ENCODE measurements around the gene CPM.

The CPM gene

DNA sequence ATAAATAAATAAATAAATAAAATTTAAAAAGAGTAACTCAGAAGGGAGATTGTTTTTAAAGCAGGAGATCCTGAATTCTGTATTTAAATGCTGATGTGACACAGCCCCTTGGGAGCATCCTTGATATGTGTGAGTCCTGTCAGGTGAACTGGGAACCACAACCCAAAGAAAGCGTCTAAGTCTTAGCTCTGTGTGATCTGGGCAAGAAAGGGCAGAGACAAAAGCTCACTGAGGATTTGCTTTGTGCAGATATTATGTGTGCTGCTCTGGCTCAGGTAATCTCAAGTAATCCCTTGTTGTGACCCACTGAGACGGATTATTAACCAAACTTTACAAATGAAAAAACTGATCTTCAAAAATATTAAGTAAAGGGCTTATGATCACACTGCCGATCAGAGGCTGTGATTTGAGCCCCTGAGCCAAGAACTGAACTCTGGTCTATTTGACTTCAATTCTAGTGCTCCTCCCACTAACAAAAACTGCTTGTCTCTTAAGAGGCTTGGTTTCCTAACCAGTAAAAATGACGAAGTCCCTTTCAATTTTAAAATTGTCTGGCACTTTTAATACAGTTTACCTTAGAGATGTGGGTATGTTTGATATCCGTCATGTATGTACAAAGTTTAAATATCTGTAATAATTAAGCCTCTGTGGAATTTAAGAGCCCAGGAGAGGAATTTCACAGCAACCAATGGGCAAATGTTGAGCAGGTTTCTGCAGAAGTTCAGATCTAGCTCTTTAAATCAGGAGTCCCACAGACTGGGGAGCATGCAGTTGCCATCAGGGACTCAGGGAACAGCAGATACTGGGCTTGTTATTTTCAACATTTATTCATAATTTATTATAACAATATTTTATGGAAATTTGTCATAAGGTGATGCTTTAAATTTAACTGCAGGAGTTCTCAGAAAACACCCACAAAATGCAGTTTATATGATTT, 46.1 kb downstream of the CPM start:
- peaks cover 8% of the 10 kb centered on the region for H3K4me1 ChIP-seq (ENCODE audit: control insufficient read depth, insufficient read depth, low read length)
- no peak overlapping the region for H3K4me3 ChIP-seq (ENCODE audit: low read length)
- no peaks in the 10 kb centered on the region for H3K27me3 ChIP-seq (ENCODE audit: control insufficient read depth, insufficient read depth, low read length)
- peaks cover 5% of the 10 kb centered on the region for H3K36me3 ChIP-seq (ENCODE audit: insufficient read depth, low read length)
- no peak overlapping the region for H3K4me2 ChIP-seq (ENCODE audit: low read length)
- no peak overlapping the region for H3K9ac ChIP-seq (ENCODE audit: low read depth, low read length)
- H3K9me3 ChIP-seq (replicated peaks; ENCODE audit: low read length), result no peaks in the 10 kb centered on the region

DNA sequence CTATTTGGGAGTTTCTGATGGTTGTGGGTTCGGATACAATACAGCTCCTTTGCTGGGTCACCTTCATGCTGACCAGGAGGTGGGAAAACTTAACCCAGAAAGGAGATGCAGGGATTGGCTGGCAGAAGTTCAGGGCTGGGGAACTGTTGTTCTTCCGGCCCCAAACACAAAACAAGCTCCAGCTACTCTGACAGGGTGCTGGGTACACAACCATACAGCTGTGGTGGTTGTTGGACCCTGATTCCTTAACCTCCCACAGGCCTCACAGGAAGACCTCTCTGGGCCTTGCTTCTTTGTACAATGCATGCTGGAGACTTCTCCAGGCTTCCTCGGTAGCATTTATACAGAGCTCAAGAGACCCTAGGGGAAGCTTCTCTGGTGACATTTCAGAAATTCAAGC, 47.6 kb downstream of the CPM start:
- no peak overlapping the region for H3K4me3 ChIP-seq (ENCODE audit: low read length)
- H3K4me1 ChIP-seq (ENCODE audit: control insufficient read depth, insufficient read depth, low read length), result peaks cover 8% of the 10 kb centered on the region
- no peaks in the 10 kb centered on the region for H3K9me3 ChIP-seq (replicated peaks; ENCODE audit: low read length)
- H3K36me3 ChIP-seq (ENCODE audit: insufficient read depth, low read length), result peaks cover 5% of the 10 kb centered on the region
- H3K27me3 ChIP-seq (ENCODE audit: control insufficient read depth, insufficient read depth, low read length), result no peaks in the 10 kb centered on the region
- no peak overlapping the region for H3K9ac ChIP-seq (ENCODE audit: low read depth, low read length)
- H3K4me2 ChIP-seq (ENCODE audit: low read length), result no peak overlapping the region

DNA sequence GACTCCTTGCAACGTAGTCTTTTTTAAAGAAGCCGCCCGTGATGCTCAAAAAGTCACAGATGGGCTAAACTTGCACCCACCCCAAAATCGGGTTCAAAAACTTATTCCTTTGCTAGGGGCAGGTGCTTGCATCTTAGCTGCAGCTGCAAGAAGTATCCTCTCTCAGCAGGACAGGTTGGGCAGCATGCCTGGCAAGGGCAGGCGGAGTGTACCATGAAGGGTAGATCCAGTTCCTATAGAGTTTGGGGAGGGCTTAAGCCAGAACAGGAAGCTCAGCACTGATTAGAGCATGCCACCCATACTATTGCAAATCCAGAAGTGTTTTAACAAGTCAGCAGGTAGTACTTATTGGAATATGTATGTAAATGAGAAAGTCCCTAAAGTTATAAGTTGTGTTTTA, 48.7 kb downstream of the CPM start:
- no peak overlapping the region for H3K9ac ChIP-seq (ENCODE audit: low read depth, low read length)
- no peaks in the 10 kb centered on the region for H3K27me3 ChIP-seq (ENCODE audit: control insufficient read depth, insufficient read depth, low read length)
- peaks cover 8% of the 10 kb centered on the region for H3K4me1 ChIP-seq (ENCODE audit: control insufficient read depth, insufficient read depth, low read length)
- no peaks in the 10 kb centered on the region for H3K9me3 ChIP-seq (replicated peaks; ENCODE audit: low read length)
- peaks cover 5% of the 10 kb centered on the region for H3K36me3 ChIP-seq (ENCODE audit: insufficient read depth, low read length)
- no peak overlapping the region for H3K4me3 ChIP-seq (ENCODE audit: low read length)
- H3K4me2 ChIP-seq (ENCODE audit: low read length), result no peak overlapping the region

DNA sequence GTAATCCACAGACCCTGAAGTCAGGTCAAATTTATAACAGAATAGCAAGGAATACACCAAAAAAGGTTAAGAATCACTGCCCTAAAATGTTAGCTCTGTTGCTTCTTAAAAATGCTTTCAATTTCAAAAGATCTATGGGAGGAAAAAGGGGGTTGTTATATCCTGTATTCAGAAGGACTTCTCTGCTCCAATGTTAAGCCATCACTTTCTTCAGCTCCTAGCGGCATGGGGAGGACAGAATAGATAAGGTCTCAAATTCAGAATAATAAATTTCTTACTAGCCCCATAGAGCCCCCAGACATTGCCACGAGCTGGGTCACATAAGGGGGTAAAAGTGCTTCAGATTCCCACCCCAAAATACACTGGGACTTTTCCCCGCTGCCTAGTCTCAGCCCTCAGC, 49.8 kb downstream of the CPM start:
- no peak overlapping the region for H3K4me3 ChIP-seq (ENCODE audit: low read length)
- H3K4me2 ChIP-seq (ENCODE audit: low read length), result no peak overlapping the region
- H3K9ac ChIP-seq (ENCODE audit: low read depth, low read length), result no peak overlapping the region
- H3K36me3 ChIP-seq (ENCODE audit: insufficient read depth, low read length), result peaks cover 5% of the 10 kb centered on the region
- H3K9me3 ChIP-seq (replicated peaks; ENCODE audit: low read length), result no peaks in the 10 kb centered on the region
- peaks cover 8% of the 10 kb centered on the region for H3K4me1 ChIP-seq (ENCODE audit: control insufficient read depth, insufficient read depth, low read length)
- H3K27me3 ChIP-seq (ENCODE audit: control insufficient read depth, insufficient read depth, low read length), result no peaks in the 10 kb centered on the region

DNA sequence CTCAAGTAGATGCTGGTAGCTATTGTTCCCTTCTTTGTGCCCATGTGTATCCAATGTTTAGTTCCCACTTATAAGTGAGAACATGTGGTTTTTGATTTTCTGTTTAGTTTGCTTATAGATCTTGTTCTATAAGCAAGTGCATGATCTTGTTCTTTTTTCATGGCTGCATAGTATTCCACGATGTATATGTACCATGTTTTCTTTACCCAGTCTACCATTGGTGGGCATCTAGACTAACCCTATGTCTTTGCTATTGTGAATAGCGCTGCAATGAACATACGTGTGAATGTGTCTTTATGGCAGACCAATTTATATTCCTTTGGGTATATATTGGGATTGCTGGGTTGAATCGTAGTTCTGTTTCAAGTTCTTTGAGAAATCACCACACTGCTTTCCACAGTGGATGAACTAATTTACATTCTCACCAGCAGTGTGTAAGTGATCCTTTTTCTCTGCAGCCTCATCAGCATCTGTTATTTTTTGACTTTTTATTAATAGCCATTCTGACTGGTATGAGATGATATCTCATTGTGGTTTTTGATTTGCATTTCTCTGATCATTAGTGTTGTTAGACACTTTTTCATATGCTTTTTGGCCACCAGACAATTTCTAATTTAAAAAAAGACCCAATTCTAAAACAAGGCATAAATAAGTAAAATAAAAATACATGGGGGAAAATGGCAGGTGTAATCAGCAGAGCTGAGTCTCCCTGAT, 50.6 kb downstream of the CPM start:
- Histone ChIP-seq H3K4me3 (ENCODE audit: low read length) (no peak overlapping the region), H3K27me3 (ENCODE audit: control insufficient read depth, insufficient read depth, low read length) (no peaks in the 10 kb centered on the region), H3K9ac (ENCODE audit: low read depth, low read length) (no peak overlapping the region), H3K9me3 (replicated peaks; ENCODE audit: low read length) (no peaks in the 10 kb centered on the region), H3K4me1 (ENCODE audit: control insufficient read depth, insufficient read depth, low read length) (peaks cover 8% of the 10 kb centered on the region), H3K4me2 (ENCODE audit: low read length) (no peak overlapping the region), H3K36me3 (ENCODE audit: insufficient read depth, low read length) (peaks cover 8% of the 10 kb centered on the region)

DNA sequence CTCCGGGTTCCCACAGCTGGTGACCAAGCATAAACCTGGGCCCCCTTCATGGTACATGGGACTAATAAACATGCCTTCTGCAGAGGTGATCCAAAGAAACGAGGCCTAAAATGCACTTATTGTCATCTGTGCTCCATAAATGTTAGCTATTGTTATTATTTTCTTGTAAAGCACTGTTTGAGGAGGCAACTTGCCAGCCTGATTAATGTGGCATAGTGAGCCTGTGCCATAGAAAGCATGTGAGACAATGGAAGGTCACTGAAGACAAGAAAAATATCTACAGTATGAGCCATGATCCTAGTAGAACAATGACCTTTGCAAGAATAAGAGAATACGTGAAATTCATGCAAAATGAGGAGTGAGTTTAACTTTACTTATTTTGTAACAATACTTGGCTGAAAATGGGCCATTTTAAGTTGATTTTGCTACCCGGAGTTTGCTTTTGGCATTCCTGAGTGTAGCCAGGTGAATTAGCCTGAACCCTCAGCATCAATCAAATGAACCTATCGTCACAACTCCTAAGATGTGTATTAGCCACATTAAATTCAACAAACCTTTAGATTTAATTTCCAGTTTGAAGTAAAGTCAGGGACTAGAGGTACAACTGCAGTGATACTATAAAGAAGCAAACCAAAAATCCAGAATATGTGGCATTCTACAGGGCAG, 52.2 kb downstream of the CPM start:
- no peaks in the 10 kb centered on the region for H3K9me3 ChIP-seq (replicated peaks; ENCODE audit: low read length)
- no peak overlapping the region for H3K9ac ChIP-seq (ENCODE audit: low read depth, low read length)
- H3K36me3 ChIP-seq (ENCODE audit: insufficient read depth, low read length), result peaks cover 8% of the 10 kb centered on the region
- H3K4me2 ChIP-seq (ENCODE audit: low read length), result no peak overlapping the region
- H3K27me3 ChIP-seq (ENCODE audit: control insufficient read depth, insufficient read depth, low read length), result no peaks in the 10 kb centered on the region
- H3K4me1 ChIP-seq (ENCODE audit: control insufficient read depth, insufficient read depth, low read length), result peaks cover 4% of the 10 kb centered on the region
- no peak overlapping the region for H3K4me3 ChIP-seq (ENCODE audit: low read length)

DNA sequence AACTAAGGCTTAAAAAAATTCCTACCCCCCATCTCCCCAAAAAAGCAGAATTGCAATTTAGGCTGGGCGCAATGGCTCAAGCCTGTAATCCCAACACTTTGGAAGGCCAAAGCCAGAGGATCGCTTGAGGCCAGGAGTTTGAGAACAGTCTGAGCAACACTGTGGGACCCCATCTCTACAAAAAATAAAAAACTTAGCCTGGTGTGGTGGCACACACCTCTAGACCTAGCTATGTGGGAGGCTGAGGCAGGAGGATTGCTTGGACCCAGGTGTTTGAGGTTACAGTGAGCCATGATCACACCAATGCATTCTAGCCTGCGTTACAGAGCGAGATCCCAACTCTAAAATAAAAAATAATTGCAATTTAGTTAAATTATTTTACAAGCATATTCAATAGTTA, 54.1 kb downstream of the CPM start:
- no peak overlapping the region for H3K9ac ChIP-seq (ENCODE audit: low read depth, low read length)
- H3K27me3 ChIP-seq (ENCODE audit: control insufficient read depth, insufficient read depth, low read length), result no peaks in the 10 kb centered on the region
- no peak overlapping the region for H3K4me3 ChIP-seq (ENCODE audit: low read length)
- H3K36me3 ChIP-seq (ENCODE audit: insufficient read depth, low read length), result peaks cover 12% of the 10 kb centered on the region
- H3K9me3 ChIP-seq (replicated peaks; ENCODE audit: low read length), result no peaks in the 10 kb centered on the region
- H3K4me2 ChIP-seq (ENCODE audit: low read length), result no peak overlapping the region
- no peaks in the 10 kb centered on the region for H3K4me1 ChIP-seq (ENCODE audit: control insufficient read depth, insufficient read depth, low read length)

DNA sequence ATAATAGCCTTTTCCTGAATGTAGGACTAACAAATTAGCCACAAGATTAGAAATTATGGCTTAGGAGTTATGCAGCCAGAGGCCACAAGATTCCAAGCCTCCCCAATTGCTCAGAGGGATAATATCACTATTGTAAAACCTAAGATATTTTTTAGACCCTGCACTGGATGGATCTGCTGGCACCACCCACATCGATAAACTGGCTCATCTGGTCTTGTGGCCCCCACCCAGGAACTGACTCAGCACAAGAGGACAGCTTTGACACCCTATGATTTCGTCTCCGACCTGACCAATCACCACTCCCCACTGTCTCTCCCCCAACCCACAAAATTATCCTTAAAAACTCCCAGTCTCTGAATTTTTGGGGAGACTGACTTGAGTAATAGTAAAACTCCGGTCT, 54.7 kb downstream of the CPM start:
- Histone ChIP-seq H3K4me1 (ENCODE audit: control insufficient read depth, insufficient read depth, low read length) (no peaks in the 10 kb centered on the region), H3K27me3 (ENCODE audit: control insufficient read depth, insufficient read depth, low read length) (no peaks in the 10 kb centered on the region), H3K9me3 (replicated peaks; ENCODE audit: low read length) (no peaks in the 10 kb centered on the region), H3K9ac (ENCODE audit: low read depth, low read length) (no peak overlapping the region), H3K4me3 (ENCODE audit: low read length) (no peak overlapping the region), H3K36me3 (ENCODE audit: insufficient read depth, low read length) (peaks cover 12% of the 10 kb centered on the region), H3K4me2 (ENCODE audit: low read length) (no peak overlapping the region)

DNA sequence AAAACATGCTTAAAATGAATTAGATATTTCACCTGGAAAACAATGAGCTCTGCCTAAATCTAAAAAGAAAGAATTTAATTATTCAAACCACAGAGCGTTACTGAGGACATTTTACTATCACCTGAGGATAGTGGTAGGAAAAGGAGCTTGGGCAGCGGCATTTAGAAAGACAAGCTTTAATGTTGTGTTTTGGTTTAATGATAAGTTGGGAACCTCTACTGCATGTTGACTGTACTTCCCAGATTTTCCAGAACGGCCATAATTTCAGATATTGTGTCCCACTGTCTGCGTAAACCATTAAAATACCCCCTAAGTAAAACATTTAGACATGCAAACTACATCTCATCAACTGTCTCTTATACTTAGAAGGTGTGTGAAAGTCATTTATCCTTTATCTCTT, 55.4 kb downstream of the CPM start:
- H3K27me3 ChIP-seq (ENCODE audit: control insufficient read depth, insufficient read depth, low read length), result no peaks in the 10 kb centered on the region
- H3K4me1 ChIP-seq (ENCODE audit: control insufficient read depth, insufficient read depth, low read length), result no peaks in the 10 kb centered on the region
- H3K9ac ChIP-seq (ENCODE audit: low read depth, low read length), result no peak overlapping the region
- no peak overlapping the region for H3K4me3 ChIP-seq (ENCODE audit: low read length)
- H3K9me3 ChIP-seq (replicated peaks; ENCODE audit: low read length), result no peaks in the 10 kb centered on the region
- peaks cover 12% of the 10 kb centered on the region for H3K36me3 ChIP-seq (ENCODE audit: insufficient read depth, low read length)
- H3K4me2 ChIP-seq (ENCODE audit: low read length), result no peak overlapping the region

DNA sequence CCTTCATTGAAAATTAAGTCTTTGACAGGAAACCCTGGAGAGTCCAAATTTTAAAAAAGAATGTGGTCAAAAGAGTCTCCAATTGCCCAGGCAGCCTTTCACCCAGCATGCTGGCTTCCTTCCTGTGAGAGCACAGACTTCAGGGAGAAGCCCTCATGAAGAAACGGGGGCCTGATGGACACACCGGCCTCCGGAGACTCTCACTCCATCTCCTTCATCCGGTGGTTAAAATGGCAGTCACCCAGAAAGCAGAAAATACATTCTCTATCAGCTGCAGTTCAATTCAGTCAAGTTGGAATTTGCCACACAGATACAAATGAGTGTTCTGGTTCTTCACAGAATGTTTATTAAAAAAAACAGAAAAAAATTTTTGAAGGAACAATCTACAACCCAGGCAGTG, 56.5 kb downstream of the CPM start:
- no peak overlapping the region for H3K9ac ChIP-seq (ENCODE audit: low read depth, low read length)
- H3K27me3 ChIP-seq (ENCODE audit: control insufficient read depth, insufficient read depth, low read length), result no peaks in the 10 kb centered on the region
- no peak overlapping the region for H3K4me2 ChIP-seq (ENCODE audit: low read length)
- H3K9me3 ChIP-seq (replicated peaks; ENCODE audit: low read length), result no peaks in the 10 kb centered on the region
- H3K4me1 ChIP-seq (ENCODE audit: control insufficient read depth, insufficient read depth, low read length), result no peaks in the 10 kb centered on the region
- H3K4me3 ChIP-seq (ENCODE audit: low read length), result no peak overlapping the region
- peaks cover 10% of the 10 kb centered on the region for H3K36me3 ChIP-seq (ENCODE audit: insufficient read depth, low read length)

DNA sequence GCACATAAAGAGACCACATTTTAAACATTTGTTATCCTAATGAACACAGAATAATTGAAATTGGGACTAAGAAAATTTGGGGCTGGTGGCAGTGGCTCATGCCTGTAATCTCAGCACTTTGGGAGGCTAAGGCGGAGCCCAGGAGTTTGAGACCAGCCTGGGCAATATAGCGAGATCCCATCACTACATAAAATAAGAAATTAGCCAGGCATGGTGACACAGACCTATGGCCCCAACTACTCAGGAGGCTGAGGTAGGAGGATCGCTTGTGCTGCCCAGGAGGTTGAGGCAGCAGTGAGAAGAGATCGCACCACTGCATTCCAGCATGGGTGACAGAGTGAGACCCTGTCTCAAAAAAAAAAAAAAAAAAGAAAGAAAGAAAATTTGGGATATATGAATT, 59.7 kb downstream of the CPM start:
- Histone ChIP-seq H3K27me3 (ENCODE audit: control insufficient read depth, insufficient read depth, low read length) (no peaks in the 10 kb centered on the region), H3K4me3 (ENCODE audit: low read length) (no peak overlapping the region), H3K9ac (ENCODE audit: low read depth, low read length) (no peak overlapping the region), H3K9me3 (replicated peaks; ENCODE audit: low read length) (no peaks in the 10 kb centered on the region), H3K36me3 (ENCODE audit: insufficient read depth, low read length) (peaks cover 33% of the 10 kb centered on the region), H3K4me1 (ENCODE audit: control insufficient read depth, insufficient read depth, low read length) (no peaks in the 10 kb centered on the region), H3K4me2 (ENCODE audit: low read length) (no peak overlapping the region)

Measured in skeletal muscle satellite cell (primary cell).